Ectodermal cell (in vitro differentiated cells): ENCODE measurements around the gene C6orf163.

Experiments
- H3K27ac ChIP-seq: 2 replicates; pipeline ENCODE4 v1.7.0; 2013; ENCODE audit warnings: mild to moderate bottlenecking, low read depth, low read length; ENCODE audit not compliant: insufficient read depth, poor library complexity, severe bottlenecking
- H3K27me3 ChIP-seq: 2 replicates; pipeline ENCODE4 v1.7.0; 2013; ENCODE audit warnings: mild to moderate bottlenecking, low read length; ENCODE audit not compliant: insufficient read depth, control insufficient read depth, poor library complexity, severe bottlenecking
- H3K36me3 ChIP-seq: one replicate; pipeline ENCODE4 v1.7.0; 2013; ENCODE audit warnings: low read length; ENCODE audit not compliant: control insufficient read depth, insufficient read depth
- H3K4me1 ChIP-seq: one replicate; pipeline ENCODE4 v1.7.0; 2013; ENCODE audit warnings: low read length; ENCODE audit not compliant: control insufficient read depth, insufficient read depth
- H3K4me3 ChIP-seq: 2 replicates; pipeline ENCODE4 v1.7.0; 2013; ENCODE audit warnings: low read depth, low read length, control low read depth; ENCODE audit not compliant: insufficient read depth
- H3K9me3 ChIP-seq: 2 replicates; pipeline ENCODE4 v1.7.0; 2013; ENCODE audit warnings: mild to moderate bottlenecking, low read length, moderate library complexity; ENCODE audit not compliant: control insufficient read depth
- WGBS, 2 experiments: methylation state at CpG; one replicate each; pipeline ENCODE4 v1.1.7; 2013; ENCODE audit warnings: missing lambda C conversion rate in 2 of 2; 5-methylcytosine and 5-hydroxymethylcytosine counted together

C6orf163 gene

DNA sequence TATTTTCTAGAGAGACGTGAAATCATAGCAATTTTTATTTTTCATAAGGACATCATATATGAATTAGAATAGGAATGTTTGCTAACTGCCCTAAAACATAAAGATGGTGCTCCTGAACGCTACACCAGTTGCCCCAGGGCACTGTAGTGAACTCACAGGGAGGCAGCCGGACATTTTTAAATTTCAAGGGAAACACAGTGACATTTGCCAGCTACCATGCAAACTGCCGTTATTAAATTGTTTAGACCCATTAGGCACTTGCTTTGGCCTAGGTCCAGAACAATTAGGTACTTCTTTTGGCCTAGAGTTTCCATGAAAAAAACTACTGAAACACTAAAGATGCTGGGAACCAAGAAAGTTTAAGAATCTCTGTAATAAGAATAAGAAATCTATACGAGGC lies 38.2 kb downstream of the C6orf163 start:
- WGBS, 2 experiments: 96 to 98% methylated on average over 4 to 5 of the region's 5 CpGs
- Histone ChIP-seq H3K36me3 (no peaks in the 10 kb centered on the region), H3K27me3 (no peaks in the 10 kb centered on the region), H3K27ac (no peak overlapping the region), H3K4me3 (no peak overlapping the region), H3K9me3 (no peaks in the 10 kb centered on the region), H3K4me1 (no peaks in the 10 kb centered on the region)

DNA sequence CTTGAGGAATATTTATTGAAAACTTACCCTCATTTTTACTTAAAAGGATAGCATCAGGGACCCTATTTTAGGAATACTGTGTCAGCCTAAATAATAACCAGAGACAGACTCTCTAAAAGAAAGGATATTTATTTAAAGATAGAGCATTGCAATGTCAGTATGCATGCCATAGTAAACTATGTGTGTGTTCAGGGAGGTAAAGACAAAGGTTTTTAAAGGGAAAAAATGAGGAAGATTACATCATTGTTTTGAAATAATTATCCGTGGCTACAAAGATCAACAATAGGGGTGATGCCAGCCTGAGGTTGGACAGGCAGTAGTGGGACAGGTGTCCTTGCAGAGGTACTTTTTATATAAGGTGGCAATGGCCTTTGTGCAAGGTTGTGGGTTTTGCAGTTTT lies 39.4 kb downstream of the C6orf163 start:
- H3K4me3 ChIP-seq: no peak overlapping the region
- H3K4me1 ChIP-seq: no peaks in the 10 kb centered on the region
- no peaks in the 10 kb centered on the region for H3K9me3 ChIP-seq
- 88 to 92% methylated on average over 1 of the region's 1 CpG for WGBS, 2 experiments
- H3K27ac ChIP-seq: no peak overlapping the region
- no peaks in the 10 kb centered on the region for H3K27me3 ChIP-seq
- no peaks in the 10 kb centered on the region for H3K36me3 ChIP-seq

DNA sequence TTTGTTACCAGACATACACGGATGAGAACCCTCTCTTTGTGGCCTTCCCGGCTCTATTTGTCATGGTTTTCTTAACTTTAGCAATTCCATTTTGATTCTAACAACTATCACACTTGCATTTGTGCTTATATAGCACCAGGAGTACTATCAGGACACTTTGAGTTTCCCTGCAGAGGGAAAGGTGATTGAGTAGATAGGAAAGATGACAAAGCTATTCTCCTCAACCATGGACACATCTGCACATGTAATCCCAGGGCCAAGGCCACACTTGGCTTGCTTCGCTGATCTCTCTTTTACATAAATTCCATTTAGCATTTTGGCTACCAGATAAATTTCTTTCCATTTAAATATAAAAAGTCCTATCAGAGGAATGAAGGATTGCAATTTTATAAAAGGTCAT lies 39.8 kb downstream of the C6orf163 start:
- no peaks in the 10 kb centered on the region for H3K36me3 ChIP-seq
- no peak overlapping the region for H3K4me3 ChIP-seq
- H3K4me1 ChIP-seq: no peaks in the 10 kb centered on the region
- no peaks in the 10 kb centered on the region for H3K27me3 ChIP-seq
- no peaks in the 10 kb centered on the region for H3K9me3 ChIP-seq
- 79 to 94% methylated on average over 3 of the region's 3 CpGs for WGBS, 2 experiments
- H3K27ac ChIP-seq: no peak overlapping the region

DNA sequence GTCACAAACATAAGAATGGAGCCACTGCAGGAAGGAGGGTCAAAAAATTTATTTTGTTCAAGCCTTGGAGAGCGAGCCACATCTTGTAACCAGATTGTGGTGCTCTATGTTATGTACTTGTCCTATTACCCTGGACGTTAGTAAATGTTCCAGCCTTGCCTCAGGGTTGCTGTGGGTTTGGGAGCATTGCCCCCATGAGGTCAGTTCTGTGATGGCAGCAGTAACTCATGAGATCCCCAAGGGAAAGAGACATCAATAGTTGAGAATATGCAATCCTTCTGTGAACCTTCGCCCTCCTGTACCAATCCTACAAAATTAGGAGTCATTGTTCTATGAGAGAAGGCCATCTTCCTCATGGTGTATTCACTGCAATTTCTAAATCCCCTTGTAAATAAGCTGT lies 46.7 kb downstream of the C6orf163 start:
- no peaks in the 10 kb centered on the region for H3K36me3 ChIP-seq
- WGBS, 2 experiments: 61 to 63% methylated on average over 3 of the region's 3 CpGs

GRCh38 chr6:87393026-87393622 lies 48.5 kb downstream of the C6orf163 start:
- H3K36me3 ChIP-seq: no peaks in the 10 kb centered on the region
- no peaks in the 10 kb centered on the region for H3K4me1 ChIP-seq
- no peaks in the 10 kb centered on the region for H3K9me3 ChIP-seq
- no peak overlapping the region for H3K4me3 ChIP-seq
- H3K27ac ChIP-seq: no peak overlapping the region
- WGBS, 2 experiments: 8 to 30% methylated on average over 1 to 2 of the region's 2 CpGs
- no peaks in the 10 kb centered on the region for H3K27me3 ChIP-seq

More for the DNA sequence above, 46.7 kb downstream of the C6orf163 start:
- Histone ChIP-seq H3K4me3 (no peak overlapping the region), H3K27ac (no peak overlapping the region), H3K4me1 (no peaks in the 10 kb centered on the region), H3K27me3 (no peaks in the 10 kb centered on the region), H3K9me3 (no peaks in the 10 kb centered on the region)

DNA sequence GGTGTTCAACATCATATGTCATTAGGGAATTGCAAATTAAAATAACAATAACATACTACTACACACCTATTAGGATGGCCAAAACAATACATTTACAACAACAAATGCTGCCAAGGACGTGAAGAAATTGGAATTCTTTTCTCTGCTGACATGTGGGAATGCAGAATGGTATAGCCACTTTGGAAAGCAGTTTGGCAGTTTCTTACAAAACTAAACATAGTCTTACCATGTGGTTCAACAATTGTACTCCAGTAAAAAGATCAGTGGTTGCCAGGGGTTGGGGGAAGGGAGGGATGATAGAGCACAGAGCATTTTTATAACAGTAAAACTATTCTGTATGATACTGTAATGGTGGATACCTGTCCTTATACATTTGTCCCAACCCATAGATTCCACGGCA lies 50.8 kb downstream of the C6orf163 start:
- 72 to 77% methylated on average over 2 of the region's 2 CpGs for WGBS, 2 experiments
- no peaks in the 10 kb centered on the region for H3K36me3 ChIP-seq
- no peaks in the 10 kb centered on the region for H3K27me3 ChIP-seq
- H3K9me3 ChIP-seq: no peaks in the 10 kb centered on the region
- H3K4me1 ChIP-seq: no peaks in the 10 kb centered on the region
- H3K27ac ChIP-seq: no peak overlapping the region
- no peak overlapping the region for H3K4me3 ChIP-seq

GRCh38 chr6:87396595-87397392 lies 52.2 kb downstream of the C6orf163 start:
- no peaks in the 10 kb centered on the region for H3K4me1 ChIP-seq
- H3K27ac ChIP-seq: no peak overlapping the region
- 92% methylated on average over 9 to 10 of the region's 10 CpGs for WGBS, 2 experiments
- H3K36me3 ChIP-seq: no peaks in the 10 kb centered on the region
- no peaks in the 10 kb centered on the region for H3K27me3 ChIP-seq
- no peak overlapping the region for H3K4me3 ChIP-seq
- no peaks in the 10 kb centered on the region for H3K9me3 ChIP-seq

- no peaks in the 10 kb centered on the region for H3K4me1 ChIP-seq
- H3K4me3 ChIP-seq: no peak overlapping the region
- H3K9me3 ChIP-seq: no peaks in the 10 kb centered on the region
- H3K27me3 ChIP-seq: no peaks in the 10 kb centered on the region
- WGBS, 2 experiments: 89 to 92% methylated on average over 1 of the region's 1 CpG
- no peaks in the 10 kb centered on the region for H3K36me3 ChIP-seq
- H3K27ac ChIP-seq: no peak overlapping the region
Measured at GRCh38 chr6:87397656-87398055, 53.0 kb downstream of the C6orf163 start.

- WGBS, 2 experiments: 90 to 97% methylated on average over 3 of the region's 3 CpGs
- Histone ChIP-seq H3K4me1 (no peaks in the 10 kb centered on the region), H3K9me3 (no peaks in the 10 kb centered on the region), H3K27ac (no peak overlapping the region), H3K4me3 (no peak overlapping the region), H3K36me3 (no peaks in the 10 kb centered on the region), H3K27me3 (no peaks in the 10 kb centered on the region)
Measured at GRCh38 chr6:87401832-87402231, 57.2 kb downstream of the C6orf163 start.

GRCh38 chr6:87407561-87407900 lies 62.9 kb downstream of the C6orf163 start:
- H3K4me1 ChIP-seq: no peaks in the 10 kb centered on the region
- no peaks in the 10 kb centered on the region for H3K27me3 ChIP-seq
- H3K36me3 ChIP-seq: no peaks in the 10 kb centered on the region
- H3K27ac ChIP-seq: no peak overlapping the region
- H3K4me3 ChIP-seq: peak overlapping the region; percentile 84
- WGBS, 2 experiments: 2% methylated on average over 10 of the region's 10 CpGs
- H3K9me3 ChIP-seq: no peaks in the 10 kb centered on the region
